HG03354 (cell line): ENCODE data around the gene JAGN1.
"Not testable (repeated sequence)": the region's sequence is repeated elsewhere in the genome, so short reads cannot be mapped to it uniquely, and the experiment has no call there.

Experiments
- ATAC-seq: cut with Tn5 transposase; IDR thresholded peaks from one replicate; pipeline ENCODE4 v1.9.1; 2021; ENCODE audit warnings: mild to moderate bottlenecking; ENCODE audit not compliant: unreplicated experiment, poor library complexity, severe bottlenecking

The JAGN1 gene

DNA sequence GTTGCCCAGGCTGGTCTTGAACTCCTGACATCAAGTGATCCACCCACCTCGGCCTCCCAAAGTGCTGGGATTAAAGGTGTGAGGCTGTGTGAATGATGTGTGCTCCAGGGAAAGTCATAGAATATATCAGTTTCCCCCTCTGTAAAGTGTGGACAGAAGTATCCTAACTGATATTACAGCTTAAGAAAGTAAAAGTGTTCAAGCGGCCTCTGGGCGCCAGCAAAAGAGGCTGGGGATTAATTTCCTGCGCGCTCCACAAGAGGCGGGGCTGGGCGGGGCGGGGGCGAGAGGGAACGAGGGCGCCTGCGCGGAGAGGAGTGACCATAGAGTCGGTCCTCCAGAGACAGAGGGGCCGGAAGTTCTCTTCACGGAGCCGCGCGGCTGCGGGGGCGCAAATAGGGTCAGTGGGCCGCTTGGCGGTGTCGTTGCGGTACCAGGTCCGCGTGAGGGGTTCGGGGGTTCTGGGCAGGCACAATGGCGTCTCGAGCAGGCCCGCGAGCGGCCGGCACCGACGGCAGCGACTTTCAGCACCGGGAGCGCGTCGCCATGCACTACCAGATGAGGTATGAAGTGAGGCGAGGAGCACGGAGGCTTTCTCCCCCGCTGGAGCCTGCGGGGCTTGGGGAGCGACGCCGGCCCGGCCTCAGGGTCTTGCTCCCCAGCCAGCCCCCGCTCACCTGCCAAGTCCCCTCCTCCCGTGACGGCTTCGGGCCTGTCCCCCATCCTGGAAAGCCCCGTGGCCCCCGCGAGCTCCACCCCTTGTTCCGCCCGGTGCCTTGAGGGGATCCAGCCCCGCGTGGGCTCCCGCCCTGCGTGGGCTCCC is at the start of gene JAGN1:
TSS of gene JAGN1 (plus strand) at position 362 of the 823 bp plus-strand sequence. CDS start at position 475, 113 bp downstream.
- peak; percentile 86 for ATAC-seq

DNA sequence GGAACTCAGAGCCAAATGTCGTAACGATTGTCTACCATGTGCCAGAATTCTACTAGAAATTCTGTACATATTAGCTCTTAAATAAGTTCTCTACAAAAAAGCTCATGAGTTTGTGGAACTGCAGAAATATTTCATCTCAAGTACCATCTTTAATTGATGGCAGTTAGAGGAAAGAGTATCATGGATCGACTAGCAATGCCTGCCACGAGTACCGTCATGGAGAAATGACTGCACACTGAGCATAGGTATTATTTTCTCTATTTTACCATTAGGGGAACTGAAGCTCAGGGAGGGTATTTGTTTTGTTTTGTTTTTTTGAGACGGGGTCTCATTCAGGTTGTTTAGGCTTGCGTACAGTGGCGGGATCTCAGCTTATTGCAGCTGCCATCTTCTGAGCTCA is 49.4 kb upstream of the JAGN1 start:
- ATAC-seq: no peak

DNA sequence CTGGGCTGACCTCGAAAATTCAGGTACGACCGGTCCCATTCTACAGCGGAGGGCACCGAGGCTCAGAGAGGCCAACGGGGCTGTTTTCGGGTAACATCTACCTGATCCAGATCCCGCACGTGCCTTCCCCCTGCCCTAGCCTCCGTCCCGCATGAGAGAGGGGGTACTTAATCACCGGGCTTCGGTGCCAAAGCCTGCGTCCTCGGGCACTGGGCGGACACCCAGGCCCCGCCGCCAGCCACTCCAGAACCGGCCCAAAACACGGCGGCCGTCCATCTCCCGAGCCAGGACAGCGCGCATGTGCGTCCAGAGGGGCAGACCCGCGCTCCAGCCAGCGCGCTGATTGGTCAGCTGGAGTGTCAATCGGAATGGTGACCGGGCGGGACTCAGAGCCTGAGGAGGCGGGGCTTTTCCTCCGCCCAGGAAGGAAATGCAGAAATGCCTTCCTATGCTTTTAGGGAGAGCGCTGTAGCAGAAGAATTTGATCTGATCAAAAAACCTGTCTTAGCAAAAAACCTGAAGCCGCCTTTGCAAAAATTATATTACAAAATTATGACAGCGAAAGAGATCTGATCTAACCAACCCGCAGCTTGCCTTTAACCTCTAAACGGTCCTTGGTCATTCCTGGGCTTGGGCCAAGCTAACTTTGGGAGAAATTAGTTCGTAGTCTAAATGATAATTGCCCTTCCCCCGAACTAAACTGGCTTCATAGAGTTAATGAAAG is 46.5 kb upstream of the JAGN1 start, which contains the start of gene RPUSD3:
TSS of gene RPUSD3 (minus strand) at position 294 of the 724 bp plus-strand sequence. CDS start at position 276, 18 bp downstream.
- ATAC-seq: peak; percentile 98

- no peak for ATAC-seq
These were observed 44.2 kb upstream of the JAGN1 start for GRCh38 chr3:9846231-9846630.

GRCh38 chr3:9846931-9847488 is 43.4 kb upstream of the JAGN1 start:
- ATAC-seq: no peak

GRCh38 chr3:9847870-9848269 is 42.5 kb upstream of the JAGN1 start:
- not testable (repeated sequence) for ATAC-seq

DNA sequence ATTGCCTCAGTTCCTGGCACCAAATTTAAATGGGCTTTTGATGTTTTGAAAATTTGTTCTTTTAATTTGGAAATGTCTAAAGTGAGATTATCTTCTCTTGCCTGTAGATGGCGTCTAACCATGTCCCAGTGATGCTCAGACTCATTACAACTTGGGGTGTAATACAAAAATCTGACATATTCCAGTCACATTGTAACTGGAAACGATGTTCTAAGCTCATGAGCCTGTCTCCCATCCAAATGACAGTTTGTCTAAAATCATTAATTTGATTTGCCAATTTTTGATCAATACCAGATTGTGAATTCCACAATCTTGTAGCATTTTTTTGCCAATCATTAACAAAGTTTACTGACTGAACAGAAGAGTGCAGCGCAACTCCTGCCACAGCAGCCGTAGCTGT is 41.5 kb upstream of the JAGN1 start:
- ATAC-seq: not testable (repeated sequence)

- not testable (repeated sequence) for ATAC-seq
These were observed 39.0 kb upstream of the JAGN1 start for GRCh38 chr3:9851383-9851782.

DNA sequence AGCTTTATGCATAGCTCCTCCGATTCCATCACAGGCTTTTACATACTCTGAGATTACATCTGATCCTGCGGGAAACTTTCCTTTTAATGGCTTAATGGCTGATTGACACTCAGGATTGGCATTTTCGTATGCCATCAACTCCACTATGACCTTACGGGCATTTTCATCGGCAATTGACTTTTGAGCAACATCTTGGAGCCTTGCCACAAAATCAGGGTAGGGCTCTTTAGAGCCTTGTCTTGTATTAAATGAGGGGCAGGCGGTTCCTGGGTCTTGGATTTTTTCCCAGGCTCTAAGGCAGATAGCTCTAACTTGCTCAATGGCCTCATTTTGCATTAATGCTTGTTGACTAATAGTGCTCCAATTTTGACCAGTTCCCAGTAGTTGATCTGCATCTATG is 38.5 kb upstream of the JAGN1 start:
- not testable (repeated sequence) for ATAC-seq

GRCh38 chr3:9852528-9852927 is 37.9 kb upstream of the JAGN1 start:
- ATAC-seq: no peak

DNA sequence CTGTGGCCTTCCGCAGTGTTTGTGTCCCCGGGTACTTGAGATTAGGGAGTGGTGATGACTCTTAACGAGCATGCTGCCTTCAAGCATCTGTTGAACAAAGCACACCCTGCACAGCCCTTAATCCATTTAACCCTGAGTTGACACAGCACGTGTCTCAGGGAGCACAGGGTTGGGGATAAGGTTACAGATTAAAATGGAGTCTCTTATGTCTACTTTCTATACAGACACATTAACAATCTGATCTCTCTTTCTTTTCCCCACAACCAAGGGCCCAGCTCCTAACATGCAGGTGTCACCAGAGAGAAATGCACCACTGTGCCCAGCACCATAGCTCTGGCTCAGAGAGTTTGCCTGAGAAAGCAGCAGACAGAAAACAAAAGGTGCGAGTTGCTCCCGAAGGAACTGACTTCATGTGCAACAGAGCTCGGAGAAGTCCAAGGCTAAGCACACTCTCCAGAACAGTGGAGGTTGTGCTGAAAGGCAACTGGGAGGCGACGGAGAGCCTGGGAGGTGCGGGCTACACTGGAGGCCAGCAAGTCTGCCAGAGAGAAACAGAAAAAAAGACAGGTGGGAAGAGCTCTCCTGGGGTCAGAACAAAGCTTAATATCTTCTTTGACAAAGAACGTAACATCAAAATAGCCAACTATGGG is 36.0 kb upstream of the JAGN1 start:
- not testable (repeated sequence) for ATAC-seq

DNA sequence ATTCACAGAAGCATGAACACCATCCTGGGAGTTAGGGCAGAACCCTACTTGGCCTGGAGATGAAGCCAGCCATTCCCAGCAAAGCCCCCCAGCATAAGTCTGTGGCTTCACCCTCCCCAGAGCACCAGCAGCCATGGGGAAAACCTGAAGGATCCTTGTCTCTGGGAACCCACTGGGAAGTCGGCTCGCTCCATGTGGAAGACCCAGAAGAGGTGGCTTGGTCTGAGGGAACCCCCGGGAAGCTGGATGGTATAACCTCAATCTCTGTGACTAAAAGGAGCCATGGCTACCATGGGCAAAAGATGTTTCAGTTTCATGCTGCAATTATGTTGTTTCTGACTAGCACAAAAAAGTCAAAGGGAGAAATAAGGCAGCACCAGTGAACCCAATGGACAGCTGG is 34.8 kb upstream of the JAGN1 start:
- no peak for ATAC-seq

GRCh38 chr3:9859530-9860025 is 30.8 kb upstream of the JAGN1 start:
- no peak for ATAC-seq

DNA sequence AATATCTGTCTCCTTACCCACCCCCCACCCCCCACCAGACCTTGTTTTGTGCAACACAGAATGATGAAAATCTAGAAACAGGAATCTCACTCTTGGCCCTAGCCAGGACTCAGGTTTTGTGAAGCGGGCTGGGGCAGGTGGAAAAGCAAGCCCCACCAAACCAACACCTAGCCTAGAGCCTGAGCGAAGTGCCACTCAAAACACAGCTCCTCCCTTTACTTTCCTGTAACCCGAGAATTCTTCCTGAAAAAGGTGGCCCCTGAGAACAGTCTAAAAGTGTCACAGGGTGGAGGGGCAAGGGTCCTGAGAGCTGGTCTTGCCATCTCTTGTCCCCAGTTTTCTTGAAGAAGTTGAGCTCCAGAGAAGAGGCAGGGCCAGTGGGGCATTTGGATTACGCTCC is 29.2 kb upstream of the JAGN1 start:
- no peak for ATAC-seq

DNA sequence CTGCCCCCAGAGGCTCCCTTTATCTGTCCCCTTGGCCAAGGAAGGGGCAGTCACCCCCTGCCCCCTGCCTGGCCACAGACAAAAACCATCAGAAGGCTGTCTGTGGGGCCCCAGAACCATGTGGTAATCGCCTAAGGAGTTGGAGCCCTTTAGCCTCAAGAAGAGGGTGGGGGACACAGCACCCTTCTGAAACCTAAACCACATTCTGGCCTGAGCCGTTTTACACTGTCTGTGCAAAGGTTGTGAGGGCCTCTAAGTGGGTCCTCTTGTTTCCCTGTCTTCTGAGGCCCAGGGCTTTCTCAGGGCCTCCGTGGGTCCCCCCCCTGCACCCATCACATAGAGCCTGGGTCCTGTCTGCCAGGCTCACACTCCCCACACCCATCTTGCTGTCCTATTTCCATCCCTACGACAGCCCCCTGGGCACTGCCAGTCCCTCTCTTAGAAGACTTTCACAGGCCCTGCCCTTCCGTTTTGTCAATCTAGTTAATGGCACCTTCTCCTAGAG is 28.7 kb upstream of the JAGN1 start:
- no peak for ATAC-seq

DNA sequence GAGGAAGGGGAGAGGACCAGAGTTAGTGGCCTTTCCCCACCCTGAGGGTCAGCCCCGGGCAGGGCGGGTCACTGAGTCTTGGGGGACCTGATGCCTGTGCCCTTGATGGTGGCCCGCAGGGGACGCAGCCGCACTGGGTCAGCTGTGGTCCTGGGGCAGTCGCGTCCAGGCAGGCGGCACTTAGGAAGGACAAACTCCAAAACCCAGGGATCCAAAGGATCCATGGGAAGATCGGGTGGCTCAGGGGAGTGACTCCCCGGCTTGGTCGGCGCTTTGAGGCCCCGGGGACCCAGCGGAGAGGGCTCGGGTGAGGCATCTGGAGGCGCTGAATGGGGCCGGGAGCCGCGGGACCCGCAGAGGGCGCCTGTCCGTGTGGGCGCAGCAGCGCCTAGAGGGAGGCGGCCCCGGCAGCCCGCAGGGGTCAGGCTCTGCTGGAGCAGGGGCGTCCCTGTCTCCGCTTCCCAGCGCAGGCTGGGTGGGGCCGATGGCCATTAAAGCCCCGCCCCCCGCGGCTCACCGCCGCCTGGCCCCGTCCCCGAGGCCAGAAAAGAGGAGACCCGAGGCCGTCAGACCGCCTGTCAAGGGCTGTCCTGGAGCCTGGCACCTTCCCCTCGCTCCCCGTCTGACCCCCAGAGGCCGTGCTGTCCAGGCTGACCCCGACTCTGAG is 27.9 kb upstream of the JAGN1 start:
- no peak for ATAC-seq

DNA sequence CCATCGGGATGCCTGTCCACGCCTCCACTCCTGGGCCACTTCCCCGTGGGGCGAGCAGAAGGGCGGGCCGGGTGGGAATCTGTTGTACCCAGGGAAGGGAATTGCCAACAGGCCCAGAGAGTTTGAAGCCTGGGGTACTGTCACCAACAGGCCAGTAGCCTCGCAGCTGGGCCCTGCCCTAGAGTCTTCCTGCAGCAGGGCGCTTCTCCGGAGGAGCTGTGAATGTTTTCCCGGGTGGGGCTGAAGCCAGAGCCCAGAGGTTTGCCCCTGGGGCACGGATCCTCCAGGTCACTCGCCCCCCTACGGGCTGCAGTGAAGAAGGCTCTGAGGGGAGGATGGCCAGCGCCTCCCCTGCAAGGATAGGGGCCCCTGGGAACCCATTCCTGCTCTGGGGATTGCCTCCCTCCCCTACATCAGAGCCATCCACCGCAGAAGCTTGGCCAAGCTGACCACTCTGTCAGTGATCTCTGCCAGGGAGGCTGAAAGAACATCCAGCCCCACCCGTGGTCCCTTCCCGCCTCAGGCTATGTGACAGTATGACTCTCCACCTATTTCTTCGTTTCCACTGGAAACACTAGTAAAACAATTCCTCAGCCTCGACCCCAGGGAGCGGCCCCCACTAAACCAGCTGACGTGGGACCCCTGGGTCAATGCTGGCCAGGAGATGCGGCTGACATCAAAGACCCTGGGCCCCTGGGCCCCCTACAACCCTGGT is 27.2 kb upstream of the JAGN1 start:
- ATAC-seq: no peak

DNA sequence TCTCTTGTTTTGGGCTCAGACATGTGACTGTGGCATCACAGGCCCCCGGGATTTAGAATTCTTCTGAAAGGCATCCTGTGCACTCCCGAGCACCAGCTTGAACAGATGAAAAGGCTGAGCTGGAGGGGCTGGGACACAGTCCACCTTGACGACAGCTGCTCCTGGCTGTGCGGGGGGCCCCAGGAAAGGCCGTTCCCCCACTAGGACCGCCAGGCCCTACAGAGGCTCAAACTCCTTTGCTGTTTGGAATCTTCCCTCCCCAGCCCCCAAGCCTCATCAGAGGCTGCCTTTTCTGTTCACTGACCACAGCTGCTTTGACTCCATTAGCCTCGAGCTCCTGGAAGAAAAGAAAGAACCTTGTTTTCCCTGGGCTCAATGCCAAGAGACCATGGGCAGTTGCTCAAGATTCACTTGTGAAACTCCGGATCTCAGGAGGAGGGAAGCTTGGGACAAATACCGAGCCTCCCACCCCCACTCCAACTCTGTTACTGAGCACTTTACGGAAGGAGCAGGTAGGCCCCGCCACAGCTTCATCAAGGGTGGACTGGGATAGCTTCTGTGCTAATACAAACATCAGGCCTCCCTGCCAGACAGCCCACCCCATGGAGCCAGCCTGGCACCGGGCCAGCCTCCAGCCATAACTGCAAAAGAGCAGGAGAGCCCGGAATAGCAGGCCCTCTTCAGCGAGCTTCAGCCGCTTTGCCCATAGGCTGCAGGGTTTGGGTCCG is 26.0 kb upstream of the JAGN1 start:
- ATAC-seq: no peak
